ENCODE results near the gene SPSB4.

Gene SPSB4

GRCh38 chr3:141050576-141051442 lies at the start of gene SPSB4:
SPSB4 (plus strand) TSS chr3:141051347; CDS start chr3:141066105, 14,758 bp downstream.
- no peak within 1 kb of the TSS for H3K4me3 ChIP-seq (ENCODE audit: low read depth, low read length)
- TF ChIP-seq, protein P1, sequence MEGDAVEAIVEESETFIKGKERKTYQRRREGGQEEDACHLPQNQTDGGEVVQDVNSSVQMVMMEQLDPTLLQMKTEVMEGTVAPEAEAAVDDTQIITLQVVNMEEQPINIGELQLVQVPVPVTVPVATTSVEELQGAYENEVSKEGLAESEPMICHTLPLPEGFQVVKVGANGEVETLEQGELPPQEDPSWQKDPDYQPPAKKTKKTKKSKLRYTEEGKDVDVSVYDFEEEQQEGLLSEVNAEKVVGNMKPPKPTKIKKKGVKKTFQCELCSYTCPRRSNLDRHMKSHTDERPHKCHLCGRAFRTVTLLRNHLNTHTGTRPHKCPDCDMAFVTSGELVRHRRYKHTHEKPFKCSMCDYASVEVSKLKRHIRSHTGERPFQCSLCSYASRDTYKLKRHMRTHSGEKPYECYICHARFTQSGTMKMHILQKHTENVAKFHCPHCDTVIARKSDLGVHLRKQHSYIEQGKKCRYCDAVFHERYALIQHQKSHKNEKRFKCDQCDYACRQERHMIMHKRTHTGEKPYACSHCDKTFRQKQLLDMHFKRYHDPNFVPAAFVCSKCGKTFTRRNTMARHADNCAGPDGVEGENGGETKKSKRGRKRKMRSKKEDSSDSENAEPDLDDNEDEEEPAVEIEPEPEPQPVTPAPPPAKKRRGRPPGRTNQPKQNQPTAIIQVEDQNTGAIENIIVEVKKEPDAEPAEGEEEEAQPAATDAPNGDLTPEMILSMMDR (IDR thresholded peaks at IDR 0.05; ENCODE audit: borderline replicate concordance, insufficient read depth, low read depth, low read length): no peak

DNA sequence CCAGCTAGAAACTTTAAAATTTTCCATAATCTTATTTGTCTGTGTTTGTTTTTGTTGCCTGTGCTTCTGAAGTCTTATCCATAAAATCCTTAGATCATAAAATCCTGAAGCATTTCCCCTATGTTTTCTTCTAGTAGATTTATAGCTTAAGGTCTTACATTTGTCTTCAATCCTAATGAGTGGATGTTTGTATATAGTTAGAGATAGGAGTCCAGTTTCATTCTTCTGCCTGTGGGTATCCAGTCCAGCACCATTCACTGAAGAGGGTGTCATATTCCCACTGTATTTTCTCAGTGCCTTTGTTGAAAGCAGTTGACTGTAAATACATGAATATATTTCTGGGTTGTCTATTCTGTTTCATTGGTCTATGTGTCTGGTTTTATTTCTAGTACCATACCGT lies 44.8 kb upstream of the SPSB4 start:
- H3K4me3 ChIP-seq (ENCODE audit: low read depth, low read length): no peak overlapping the region
- TF ChIP-seq, protein P1 (IDR thresholded peaks at IDR 0.05; ENCODE audit: borderline replicate concordance, insufficient read depth, low read depth, low read length): no peak

DNA sequence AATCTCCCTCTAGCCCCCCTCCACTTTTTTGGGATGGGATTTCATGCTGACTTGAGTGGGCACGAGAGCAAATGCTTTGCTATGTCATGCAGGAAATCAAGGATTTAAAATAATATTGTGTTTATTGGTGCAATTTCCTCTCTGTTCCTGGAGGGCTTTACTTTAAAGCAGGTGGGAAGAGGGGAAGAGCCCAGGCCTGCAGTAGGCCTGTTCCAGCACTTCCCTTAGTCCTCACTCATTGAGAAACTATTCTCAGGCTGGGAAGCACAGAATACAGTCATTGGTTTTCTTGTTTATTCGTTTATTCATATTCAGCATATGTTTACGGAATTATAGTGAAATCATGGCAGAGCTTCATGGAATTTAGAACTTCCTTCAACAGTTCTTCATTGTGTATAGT lies 41.7 kb upstream of the SPSB4 start:
- H3K4me3 ChIP-seq (ENCODE audit: low read depth, low read length): no peak overlapping the region
- TF ChIP-seq, protein P1 (IDR thresholded peaks at IDR 0.05; ENCODE audit: borderline replicate concordance, insufficient read depth, low read depth, low read length): no peak

- TF ChIP-seq, protein P1 (IDR thresholded peaks at IDR 0.05; ENCODE audit: borderline replicate concordance, insufficient read depth, low read depth, low read length): peak; percentile 87
Observed at GRCh38 chr3:141011232-141011996, 39.7 kb upstream of the SPSB4 start.

GRCh38 chr3:141011997-141012262 lies 39.2 kb upstream of the SPSB4 start:
- no peak overlapping the region for H3K4me3 ChIP-seq (ENCODE audit: low read depth, low read length)
- TF ChIP-seq, protein P1 (IDR thresholded peaks at IDR 0.05; ENCODE audit: borderline replicate concordance, insufficient read depth, low read depth, low read length): no peak

More at GRCh38 chr3:141011232-141011996, 39.7 kb upstream of the SPSB4 start:
- H3K4me3 ChIP-seq (ENCODE audit: low read depth, low read length): no peak overlapping the region

GRCh38 chr3:141012571-141012970 lies 38.6 kb upstream of the SPSB4 start:
- TF ChIP-seq, protein P1 (IDR thresholded peaks at IDR 0.05; ENCODE audit: borderline replicate concordance, insufficient read depth, low read depth, low read length): no peak
- no peak overlapping the region for H3K4me3 ChIP-seq (ENCODE audit: low read depth, low read length)

Measured in GM12875 (cell line).